HEK293 (cell line): Measurements from ENCODE around the gene PCDHB9.
"Not testable (repeated sequence)": the region's sequence is repeated elsewhere in the genome, so short reads cannot be mapped to it uniquely, and the experiment has no call there.

Source experiments
- CTCF ChIP-seq: fragments of 450-650 bp; formaldehyde crosslinking; IDR thresholded peaks from 2 replicates; pipeline ENCODE4 v1.5.1; 2016; ENCODE audit warnings: missing biosample characterization, missing genetic modification characterization
- OVOL3 ChIP-seq: fragments of 450-650 bp; formaldehyde crosslinking; IDR thresholded peaks from 2 replicates; pipeline ENCODE4 v1.5.1; 2016; ENCODE audit warnings: missing biosample characterization, missing genetic modification characterization
- REST ChIP-seq: fragments of 450-650 bp; formaldehyde crosslinking; IDR thresholded peaks from 2 replicates; pipeline ENCODE4 v1.5.1; 2016; ENCODE audit warnings: missing biosample characterization, missing genetic modification characterization
- TCF7L2 ChIP-seq: IDR thresholded peaks from 2 replicates; pipeline ENCODE4 v1.6.1; 2011; ENCODE audit warnings: low read depth, mild to moderate bottlenecking, inconsistent platforms, low read length, moderate library complexity, borderline replicate concordance
- YY1 ChIP-seq: fragments of 450-650 bp; formaldehyde crosslinking; IDR thresholded peaks from 2 replicates; pipeline ENCODE4 v1.5.1; 2018; ENCODE audit warnings: missing biosample characterization, missing genetic modification characterization
- ZBTB8A ChIP-seq: fragments of 450-650 bp; formaldehyde crosslinking; IDR thresholded peaks from 2 replicates; pipeline ENCODE4 v1.5.1; 2016; ENCODE audit warnings: missing biosample characterization, missing genetic modification characterization
- ZNF175 ChIP-seq: fragments of 450-650 bp; formaldehyde crosslinking; IDR thresholded peaks from 2 replicates; pipeline ENCODE4 v1.5.1; 2016; ENCODE audit warnings: missing biosample characterization, missing genetic modification characterization
- ZNF324 ChIP-seq: fragments of 450-650 bp; formaldehyde crosslinking; IDR thresholded peaks from 2 replicates; pipeline ENCODE4 v1.5.1; 2016; ENCODE audit warnings: missing biosample characterization, missing genetic modification characterization
- ZNF621 ChIP-seq: fragments of 450-650 bp; formaldehyde crosslinking; IDR thresholded peaks from 2 replicates; pipeline ENCODE4 v1.5.1; 2017; ENCODE audit warnings: missing biosample characterization, missing genetic modification characterization
- ZXDB ChIP-seq: fragments of 450-650 bp; formaldehyde crosslinking; IDR thresholded peaks from 2 replicates; pipeline ENCODE4 v1.5.1; 2016; ENCODE audit warnings: missing biosample characterization, missing genetic modification characterization
- TF ChIP-seq, protein P1 (sequence below): fragments of 450-650 bp; formaldehyde crosslinking; IDR thresholded peaks from 2 replicates; pipeline ENCODE4 v1.5.1; 2016; ENCODE audit warnings: missing biosample characterization, missing genetic modification characterization
- TF ChIP-seq, protein P2 (sequence below): fragments of 450-650 bp; formaldehyde crosslinking; optimal IDR thresholded peaks from 2 replicates; pipeline ENCODE3; 2016; ENCODE audit warnings: missing biosample characterization, mild to moderate bottlenecking, missing genetic modification characterization

DNA sequence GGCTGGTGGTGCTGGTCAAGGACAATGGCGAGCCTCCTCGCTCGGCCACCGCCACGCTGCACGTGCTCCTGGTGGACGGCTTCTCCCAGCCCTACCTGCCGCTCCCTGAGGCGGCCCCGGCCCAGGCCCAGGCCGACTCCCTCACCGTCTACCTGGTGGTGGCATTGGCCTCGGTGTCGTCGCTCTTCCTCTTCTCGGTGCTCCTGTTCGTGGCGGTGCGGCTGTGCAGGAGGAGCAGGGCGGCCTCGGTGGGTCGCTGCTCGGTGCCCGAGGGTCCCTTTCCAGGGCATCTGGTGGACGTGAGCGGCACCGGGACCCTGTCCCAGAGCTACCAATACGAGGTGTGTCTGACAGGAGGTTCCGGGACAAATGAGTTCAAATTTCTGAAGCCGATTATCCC, 38.5 kb downstream of the PCDHB9 start:
- TF ChIP-seq CTCF (tag by site-specific recombination); ZXDB (tag by site-specific recombination); ZNF324; TCF7L2; OVOL3 (tag by site-specific recombination); ZNF621 (tag by site-specific recombination); YY1; ZBTB8A (tag by site-specific recombination); REST (tag by site-specific recombination); ZNF175 (tag by site-specific recombination): not testable (repeated sequence)
- TF ChIP-seq, protein P1, sequence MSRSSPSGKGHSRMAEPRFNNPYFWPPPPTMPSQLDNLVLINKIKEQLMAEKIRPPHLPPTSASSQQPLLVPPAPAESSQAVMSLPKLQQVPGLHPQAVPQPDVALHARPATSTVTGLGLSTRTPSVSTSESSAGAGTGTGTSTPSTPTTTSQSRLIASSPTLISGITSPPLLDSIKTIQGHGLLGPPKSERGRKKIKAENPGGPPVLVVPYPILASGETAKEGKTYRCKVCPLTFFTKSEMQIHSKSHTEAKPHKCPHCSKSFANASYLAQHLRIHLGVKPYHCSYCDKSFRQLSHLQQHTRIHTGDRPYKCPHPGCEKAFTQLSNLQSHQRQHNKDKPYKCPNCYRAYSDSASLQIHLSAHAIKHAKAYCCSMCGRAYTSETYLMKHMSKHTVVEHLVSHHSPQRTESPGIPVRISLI (tag by site-specific recombination) = not testable (repeated sequence)
- TF ChIP-seq, protein P2, sequence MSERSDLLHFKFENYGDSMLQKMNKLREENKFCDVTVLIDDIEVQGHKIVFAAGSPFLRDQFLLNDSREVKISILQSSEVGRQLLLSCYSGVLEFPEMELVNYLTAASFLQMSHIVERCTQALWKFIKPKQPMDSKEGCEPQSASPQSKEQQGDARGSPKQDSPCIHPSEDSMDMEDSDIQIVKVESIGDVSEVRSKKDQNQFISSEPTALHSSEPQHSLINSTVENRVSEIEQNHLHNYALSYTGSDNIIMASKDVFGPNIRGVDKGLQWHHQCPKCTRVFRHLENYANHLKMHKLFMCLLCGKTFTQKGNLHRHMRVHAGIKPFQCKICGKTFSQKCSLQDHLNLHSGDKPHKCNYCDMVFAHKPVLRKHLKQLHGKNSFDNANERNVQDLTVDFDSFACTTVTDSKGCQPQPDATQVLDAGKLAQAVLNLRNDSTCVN (tag by site-specific recombination) = not testable (repeated sequence)
